CD4-positive, alpha-beta T cell (primary cell): ENCODE results near the gene SPATS2L. TPM values are rescaled to one million over a fixed set of nuclear protein-coding genes. Genes with fewer than 3 reads are reported as not detected.

Experiments used
- ATAC-seq: fragments of 200-7000 bp; cut with Tn5 transposase; one replicate; pipeline ENCODE4 v1.10.0; 2022; ENCODE audit warnings: mild to moderate bottlenecking; ENCODE audit not compliant: poor library complexity
- CTCF ChIA-PET: fragments of 350-600 bp; sonication (Branson Sonifier 250); formaldehyde crosslinking; loops from one replicate; lab custom pipeline; 2021; ENCODE audit warnings: antibody characterized with exemption, inconsistent platforms; lab: Charles Lee
- POLR2A ChIA-PET: fragments of 350-600 bp; sonication (Branson Sonifier 250); formaldehyde crosslinking; loops from one replicate; lab custom pipeline; 2021; ENCODE audit warnings: antibody characterized with exemption, inconsistent platforms; lab: Charles Lee
- DNase-seq, 14 experiments: peaks; one replicate each; pipeline ENCODE4 v3.0.0-alpha.2; 2013 to 2020; ENCODE audit warnings: mixed read lengths in 2 of 14
- H3K27ac ChIP-seq, 2 donors: one replicate each; pipeline versions ENCODE4 v1.5.1 to v1.7.0; 2013; ENCODE audit warnings: low read length in 2 of 2, low read depth in 1 of 2, mild to moderate bottlenecking in 1 of 2
- H3K27me3 ChIP-seq, 2 experiments: 1 replicate in 1 of 2; 2 replicates in 1 of 2; pipeline versions ENCODE4 v1.6.1 to v1.7.0; 2013; ENCODE audit warnings: low read length in 2 of 2, control low read depth in 1 of 2, mild to moderate bottlenecking in 1 of 2, moderate library complexity in 1 of 2; ENCODE audit not compliant: insufficient read depth in 2 of 2, control insufficient read depth in 1 of 2
- H3K36me3 ChIP-seq: one replicate; pipeline ENCODE4 v1.6.1; 2013; ENCODE audit warnings: low read length, control low read depth; ENCODE audit not compliant: insufficient read depth
- H3K4me1 ChIP-seq: one replicate; pipeline ENCODE4 v1.6.1; 2013; ENCODE audit warnings: low read length, control low read depth; ENCODE audit not compliant: insufficient read depth
- H3K4me3 ChIP-seq: one replicate; pipeline ENCODE4 v1.5.1; 2013; ENCODE audit warnings: mild to moderate bottlenecking, low read length, moderate library complexity
- H3K9me3 ChIP-seq, 2 experiments: 1 replicate in 1 of 2; 2 replicates in 1 of 2; pipeline versions ENCODE4 v1.6.1 to v1.7.0; 2013; ENCODE audit warnings: low read length in 2 of 2, mild to moderate bottlenecking in 2 of 2, control low read depth in 1 of 2, moderate library complexity in 1 of 2; ENCODE audit not compliant: control insufficient read depth in 1 of 2, insufficient read depth in 1 of 2
- H3K27ac Mint-ChIP-seq: one replicate; pipeline ENCODE4 v1.8.0; 2020; ENCODE audit warnings: mixed read lengths
- H3K27me3 Mint-ChIP-seq: one replicate; pipeline ENCODE4 v1.8.0; 2021; ENCODE audit warnings: mixed read lengths
- H3K36me3 Mint-ChIP-seq: one replicate; pipeline ENCODE4 v1.8.0; 2021; ENCODE audit warnings: low read depth, mixed read lengths
- H3K4me1 Mint-ChIP-seq: one replicate; pipeline ENCODE4 v1.8.0; 2021; ENCODE audit warnings: low read depth, mixed read lengths
- H3K4me3 Mint-ChIP-seq: one replicate; pipeline ENCODE4 v1.8.0; 2020; ENCODE audit warnings: mild to moderate bottlenecking, mixed read lengths
- H3K9me3 Mint-ChIP-seq: one replicate; pipeline ENCODE4 v1.8.0; 2020; ENCODE audit warnings: mixed read lengths
- intact Hi-C, 2 experiments: fragments of 100-400 bp; cut with DNase I in 1 of 2; cut with micrococcal nuclease in 1 of 2; formaldehyde crosslinking; loops; one replicate each; pipeline versions ENCODE4 v1.15.1 to v1.9.0; 2023 to 2025; cut with DNase I, micrococcal nuclease
- total RNA-seq, 174 experiments: library from RNA in 2 of 174; stranded (reverse) in 2 of 174; gene quantifications; one replicate each; pipeline ENCODE4 v1.2.3 and lab custom pipeline; 2021 to 2026
- TF ChIP-seq, protein P1 (sequence below): fragments of 200-600 bp; IDR thresholded peaks from one replicate; pipeline ENCODE4 v1.8.0; 2022; ENCODE audit warnings: antibody characterized with exemption, mild to moderate bottlenecking

Gene SPATS2L
- total RNA-seq, 2 experiments from 2014 or later, result 4.0 to 4.4 TPM

- Histone ChIP-seq H3K36me3 (peaks cover 7% of the 10 kb centered on the region), H3K4me3 (peak within 1 kb of the TSS; percentile 84), H3K4me1 (peaks cover 27% of the 10 kb centered on the region), H3K27ac (peak within 1 kb of the TSS; percentile 54), H3K27me3 (no peaks in the 10 kb centered on the region), H3K9me3 (no peaks in the 10 kb centered on the region)
- peak within 1 kb of the TSS; percentile 91 for H3K27ac Mint-ChIP-seq
- DNase-seq (peak; percentile 81 to 94 (median 92)), ATAC-seq (peak; percentile 99)
- CTCF ChIA-PET, result interaction anchor here (0.7 to 2.4 kb wide), 14 partner anchors 11 to 597 kb away, joined by 3 to 31 read pairs (median 4); partner anchors contain the start of gene SGO2
- POLR2A ChIA-PET, result interaction anchor here (0.6 to 2.5 kb wide), 7 partner anchors 13 to 605 kb away, joined by 3 to 15 read pairs (median 3); partner anchors contain the start of genes CLK1 and SGO2
- peak within 1 kb of the TSS; percentile 95 for H3K4me3 Mint-ChIP-seq
- peaks cover 46% of the 10 kb centered on the region for H3K4me1 Mint-ChIP-seq
- TF ChIP-seq, protein P1, sequence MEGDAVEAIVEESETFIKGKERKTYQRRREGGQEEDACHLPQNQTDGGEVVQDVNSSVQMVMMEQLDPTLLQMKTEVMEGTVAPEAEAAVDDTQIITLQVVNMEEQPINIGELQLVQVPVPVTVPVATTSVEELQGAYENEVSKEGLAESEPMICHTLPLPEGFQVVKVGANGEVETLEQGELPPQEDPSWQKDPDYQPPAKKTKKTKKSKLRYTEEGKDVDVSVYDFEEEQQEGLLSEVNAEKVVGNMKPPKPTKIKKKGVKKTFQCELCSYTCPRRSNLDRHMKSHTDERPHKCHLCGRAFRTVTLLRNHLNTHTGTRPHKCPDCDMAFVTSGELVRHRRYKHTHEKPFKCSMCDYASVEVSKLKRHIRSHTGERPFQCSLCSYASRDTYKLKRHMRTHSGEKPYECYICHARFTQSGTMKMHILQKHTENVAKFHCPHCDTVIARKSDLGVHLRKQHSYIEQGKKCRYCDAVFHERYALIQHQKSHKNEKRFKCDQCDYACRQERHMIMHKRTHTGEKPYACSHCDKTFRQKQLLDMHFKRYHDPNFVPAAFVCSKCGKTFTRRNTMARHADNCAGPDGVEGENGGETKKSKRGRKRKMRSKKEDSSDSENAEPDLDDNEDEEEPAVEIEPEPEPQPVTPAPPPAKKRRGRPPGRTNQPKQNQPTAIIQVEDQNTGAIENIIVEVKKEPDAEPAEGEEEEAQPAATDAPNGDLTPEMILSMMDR, result peak; percentile 72
- H3K27me3 Mint-ChIP-seq, result no peaks in the 10 kb centered on the region
- no peaks in the 10 kb centered on the region for H3K9me3 Mint-ChIP-seq
- H3K36me3 Mint-ChIP-seq, result peaks cover 27% of the 10 kb centered on the region
- intact Hi-C loops, result loop anchor here (1.0 to 5.0 kb wide), 4 partner anchors 14 to 302 kb away; partner anchors contain the start of gene BZW1 (in 1 of the 2)
Measured at GRCh38 chr2:200509612-200510433, 203.3 kb downstream of the SPATS2L start, which contains the start of gene KCTD18. Gene KCTD18 (minus strand): TSS chr2:200510068. CDS start chr2:200507016, 3,052 bp downstream.

DNA sequence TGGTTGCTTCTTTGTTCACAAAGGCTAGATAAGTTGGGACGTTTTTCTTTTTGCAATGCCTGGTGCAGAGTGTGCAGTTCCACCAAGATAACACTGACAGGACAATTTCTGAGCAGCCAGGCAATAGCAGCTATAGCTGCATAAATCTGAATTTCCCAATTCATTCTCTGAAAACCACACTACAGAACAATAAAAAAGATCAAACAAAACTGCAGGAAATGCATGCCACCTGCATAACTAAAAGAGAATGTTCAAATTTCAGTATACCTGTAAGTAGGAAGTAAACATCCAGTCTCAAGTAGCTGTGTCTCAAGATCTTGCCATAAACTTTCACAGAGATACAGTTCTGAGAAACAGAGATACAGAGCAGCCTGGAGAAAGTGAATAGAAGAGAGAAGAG lies 208.7 kb downstream of the SPATS2L start:
- Histone ChIP-seq H3K9me3 (no peaks in the 10 kb centered on the region), H3K4me1 (peaks cover 21% of the 10 kb centered on the region), H3K4me3 (no peak overlapping the region), H3K27ac (no peak overlapping the region), H3K27me3 (no peaks in the 10 kb centered on the region), H3K36me3 (no peaks in the 10 kb centered on the region)
- H3K27me3 Mint-ChIP-seq, result no peaks in the 10 kb centered on the region
- H3K27ac Mint-ChIP-seq, result peak overlapping the region; percentile 14
- H3K4me1 Mint-ChIP-seq, result peaks cover 7% of the 10 kb centered on the region
- ATAC-seq, result peak; percentile 75
- H3K36me3 Mint-ChIP-seq, result no peaks in the 10 kb centered on the region
- TF ChIP-seq, protein P1, result no peak
- CTCF ChIA-PET, result no interaction called here
- DNase-seq, result peak in 3 of 14 experiments; percentile 19 to 48 (median 21)
- intact Hi-C loops, result no loop called here
- peak overlapping the region; percentile 0 for H3K4me3 Mint-ChIP-seq
- peaks cover 3% of the 10 kb centered on the region for H3K9me3 Mint-ChIP-seq
- POLR2A ChIA-PET, result interaction anchor here (0.8 to 3.4 kb wide), 3 partner anchors 11 to 198 kb away, joined by 3 to 28 read pairs (median 3); partner anchors contain the start of gene SGO2

DNA sequence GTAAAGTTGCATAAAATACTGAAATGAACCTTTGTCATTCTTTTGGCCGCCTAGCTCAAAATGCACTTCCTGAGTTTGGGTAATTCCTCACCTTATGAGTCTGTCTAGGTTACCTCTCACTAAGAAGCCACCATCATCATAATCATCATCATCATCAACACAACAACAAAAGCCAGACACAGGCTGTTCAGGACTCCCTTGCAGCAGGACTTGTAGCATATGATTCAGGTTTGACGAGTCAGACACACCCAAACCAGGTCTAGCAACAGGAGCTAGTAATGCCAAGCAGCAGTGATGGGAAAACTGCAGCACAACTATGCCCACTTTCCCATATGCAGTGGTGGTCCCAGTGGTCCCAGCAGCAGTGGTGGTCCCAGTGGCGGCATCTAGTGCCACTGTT lies 216.7 kb downstream of the SPATS2L start:
- H3K36me3 Mint-ChIP-seq, result no peaks in the 10 kb centered on the region
- H3K27me3 Mint-ChIP-seq, result no peaks in the 10 kb centered on the region
- POLR2A ChIA-PET, result interaction anchor here (1.1 kb wide), 1 partner anchor 13 kb away, joined by 3 read pairs; the partner anchor contains the start of gene KCTD18
- peaks cover 13% of the 10 kb centered on the region for H3K4me1 Mint-ChIP-seq
- CTCF ChIA-PET, result interaction anchor here (1.6 kb wide), 1 partner anchor 14 kb away, joined by 5 read pairs; the partner anchor contains the start of gene KCTD18
- no peak for DNase-seq
- H3K4me3 ChIP-seq, result no peak overlapping the region
- no peak overlapping the region for H3K27ac Mint-ChIP-seq
- TF ChIP-seq, protein P1, result no peak
- H3K9me3 Mint-ChIP-seq, result no peaks in the 10 kb centered on the region
- ATAC-seq, result no peak
- H3K9me3 ChIP-seq, result no peaks in the 10 kb centered on the region
- no peaks in the 10 kb centered on the region for H3K36me3 ChIP-seq
- no peak overlapping the region for H3K4me3 Mint-ChIP-seq
- no peaks in the 10 kb centered on the region for H3K27me3 ChIP-seq
- intact Hi-C loops, result loop anchor here in 1 of 2 experiments (10.0 kb wide), 4 partner anchors 442 to 1852 kb away; partner anchors contain the start of genes ALS2, BMPR2, FZD7 and ORC2
- H3K27ac ChIP-seq, result no peak overlapping the region
- peaks cover 9% of the 10 kb centered on the region for H3K4me1 ChIP-seq
